Heart right ventricle (tissue), 16 donors: ENCODE data around the gene OSBPL10. TPM values are rescaled to one million over a fixed set of nuclear protein-coding genes. Genes with fewer than 3 reads are reported as not detected.

Experiments
- ATAC-seq, 8 donors: fragments of 200-7000 bp; cut with Tn5 transposase; one replicate each; pipeline ENCODE4 v1.9.1; 2020; ENCODE audit warnings: mild to moderate bottlenecking in 8 of 8, moderate library complexity in 8 of 8, moderate number of reproducible peaks in 1 of 8
- DNase-seq, 2 donors: peaks; one replicate each; pipeline ENCODE4 v3.0.0-alpha.2; 2020
- H3K27ac ChIP-seq, 10 donors: fragments of 200-600 bp; sonication (generic) in 2 of 10; one replicate each; pipeline versions ENCODE4 v1.5.0 to v1.8.0; 2020 to 2022; ENCODE audit warnings: mild to moderate bottlenecking in 3 of 10
- H3K27me3 ChIP-seq, 7 donors: fragments of 200-600 bp; one replicate each; pipeline ENCODE4 v1.8.0; 2021 to 2022; ENCODE audit warnings: mild to moderate bottlenecking in 2 of 7
- H3K36me3 ChIP-seq, 9 donors: fragments of 200-600 bp; sonication (generic) in 1 of 9; one replicate each; pipeline versions ENCODE4 v1.5.0 to v1.8.0; 2020 to 2022; ENCODE audit warnings: mild to moderate bottlenecking in 2 of 9
- H3K4me1 ChIP-seq, 9 donors: fragments of 200-600 bp; sonication (generic) in 1 of 9; one replicate each; pipeline versions ENCODE4 v1.5.0 to v1.8.0; 2020 to 2022; ENCODE audit warnings: mild to moderate bottlenecking in 4 of 9
- H3K4me3 ChIP-seq, 10 donors: fragments of 200-600 bp; sonication (generic) in 2 of 10; one replicate each; pipeline versions ENCODE4 v1.5.0 to v1.8.0; 2020 to 2022; ENCODE audit warnings: mild to moderate bottlenecking in 7 of 10, moderate library complexity in 2 of 10
- H3K9me3 ChIP-seq, 11 donors: fragments of 200-600 bp in 10 of 11; sonication (generic) in 2 of 11; one replicate each; pipeline versions ENCODE4 v1.5.0 to v1.8.0; 2013 to 2022; ENCODE audit warnings: mild to moderate bottlenecking in 2 of 11, control low read depth in 1 of 11, moderate library complexity in 1 of 11
- CTCF ChIP-seq, 9 donors: fragments of 200-600 bp; sonication (generic) in 2 of 9; IDR thresholded peaks; one replicate each; pipeline versions ENCODE4 v1.5.0 to v1.8.0; 2021 to 2022; ENCODE audit warnings: antibody characterized with exemption in 9 of 9, mild to moderate bottlenecking in 5 of 9, moderate library complexity in 1 of 9
- WGBS, 2 donors: extraction: QIAGEN DNeasy Blood & Tissue Kit; methylation state at CpG; one replicate each; pipeline ENCODE4 v1.1.7; 2013; ENCODE audit warnings: inconsistent platforms in 1 of 2; 5-methylcytosine and 5-hydroxymethylcytosine counted together
- intact Hi-C, 10 donors: fragments of 100-400 bp; cut with DNase I; formaldehyde crosslinking; loops; one replicate each; pipeline versions ENCODE4 v1.11.1 to v1.14.2; 2022
- polyA plus RNA-seq, 2 donors: library from polyadenylated mRNA; stranded (reverse); fragments of 200-250 nt; gene quantifications; one replicate each; pipeline ENCODE4 v1.2.3, GENCODE V29; 2013
- total RNA-seq, 10 donors: library from RNA; stranded (reverse); fragmentation: NEBNext Ultra II Directional in 3 of 10; extraction: Animal tissue kit (Norgen Biotek cat#: 25700) in 3 of 10; gene quantifications; one replicate each; pipeline versions ENCODE4 v1.2.1 to v1.2.4, GENCODE V29; 2021 to 2023
- donor health status: Arrhythmogenic right ventricular cardiomyopathy.
- donor health status: ischemic (EF 13 %, LVEDD 7.1; RV severe dilation, severe dysfunction).
- donor health status: healthy with polysubstance abuse.
- donor health status: DM: no; HTN: yes; CAD: no.
- donor health status: DM: no; HTN: no; CAD: no.
- donor health status: ischemic (EF 25% LVEDD 6.9; RV normal size, moderate dysfunction).
- donor health status: ischemic (EF 25% LVEDD 5.7; RV mildly dilated, moderate dysfunction).
- donor health status: healthy.
- donor health status: DM: yes; HTN: yes; CAD: no.
- donor health status: Ischemic cardiomyopathy.
- donor health status: ischemic (EF 35%, LVEDD 5.7; RV mildly dilated, moderate dysfunction).
- donor health status: nonischemic (EF 11% LVEDD 7.7; RV severe dilation, severe dysfunction).
- donor health status: DM: yes; HTN: yes; CAD: no.
- donor health status: PGD.
- donor health status: ischemic (EF 29% LVEDD 5.4; RV normal size, mild dysfunction).
- donor health status: nonischemic (EF 23%, LVEDD 6.1; RV moderate dilation, normal function).

The OSBPL10 gene
- total and polyA plus RNA-seq, 12 donors, result 1.2 to 8.5 (median 4.1) TPM

GRCh38 chr3:31892500-31892899 lies 88.6 kb downstream of the OSBPL10 start:
- H3K27me3 ChIP-seq, result no peaks in the 10 kb centered on the region
- ATAC-seq, result no peak

GRCh38 chr3:31891876-31892455 lies 89.1 kb downstream of the OSBPL10 start:
- intact Hi-C loops, result no loop called here
- TF ChIP-seq CTCF (IDR thresholded peaks at IDR 0.05), result no peak
- ATAC-seq (no peak), DNase-seq (no peak)
- H3K4me1 ChIP-seq, result peaks cover 0 to 6% (median 0%) of the 10 kb centered on the region in 9 donors
- peaks cover 0 to 9% (median 0%) of the 10 kb centered on the region in 11 donors for H3K9me3 ChIP-seq
- no peaks in the 10 kb centered on the region for H3K27me3 ChIP-seq
- H3K4me3 ChIP-seq, result no peak overlapping the region
- H3K36me3 ChIP-seq, result no peaks in the 10 kb centered on the region
- no peak overlapping the region for H3K27ac ChIP-seq
- 93 to 94% methylated on average over 11 of the region's 11 CpGs for WGBS, 2 donors

More at GRCh38 chr3:31892500-31892899, 88.6 kb downstream of the OSBPL10 start:
- TF ChIP-seq CTCF (IDR thresholded peaks at IDR 0.05), result no peak
- Histone ChIP-seq H3K27ac (no peak overlapping the region), H3K36me3 (no peaks in the 10 kb centered on the region), H3K4me3 (no peak overlapping the region), H3K9me3 (peaks cover 0 to 9% (median 0%) of the 10 kb centered on the region in 11 donors), H3K4me1 (peaks cover 0 to 6% (median 0%) of the 10 kb centered on the region in 9 donors)
- WGBS, 2 donors, result 86 to 92% methylated on average over 5 of the region's 5 CpGs
- no peak for DNase-seq
- intact Hi-C loops, result no loop called here

GRCh38 chr3:31890742-31891469 lies 90.2 kb downstream of the OSBPL10 start:
- 93 to 96% methylated on average over 8 of the region's 8 CpGs for WGBS, 2 donors

GRCh38 chr3:31890007-31890406 lies 91.1 kb downstream of the OSBPL10 start:
- ATAC-seq (no peak), DNase-seq (no peak)
- H3K27ac ChIP-seq, result no peak overlapping the region
- H3K4me1 ChIP-seq, result peaks cover 0 to 6% (median 0%) of the 10 kb centered on the region in 9 donors
- no peak overlapping the region for H3K4me3 ChIP-seq
- no peaks in the 10 kb centered on the region for H3K36me3 ChIP-seq
- TF ChIP-seq CTCF (IDR thresholded peaks at IDR 0.05), result no peak
- intact Hi-C loops, result no loop called here
- H3K27me3 ChIP-seq, result no peaks in the 10 kb centered on the region
- 95 to 98% methylated on average over 2 of the region's 2 CpGs for WGBS, 2 donors
- H3K9me3 ChIP-seq, result peaks cover 0 to 9% (median 0%) of the 10 kb centered on the region in 11 donors

More at GRCh38 chr3:31890742-31891469, 90.2 kb downstream of the OSBPL10 start:
- Histone ChIP-seq H3K27me3 (no peaks in the 10 kb centered on the region), H3K36me3 (no peaks in the 10 kb centered on the region), H3K27ac (no peak overlapping the region), H3K4me1 (peaks cover 0 to 6% (median 0%) of the 10 kb centered on the region in 9 donors), H3K9me3 (peaks cover 0 to 9% (median 0%) of the 10 kb centered on the region in 11 donors), H3K4me3 (no peak overlapping the region)
- TF ChIP-seq CTCF (IDR thresholded peaks at IDR 0.05), result no peak
- intact Hi-C loops, result no loop called here
- ATAC-seq (no peak), DNase-seq (no peak)
